HG03520 (cell line): ENCODE measurements around the gene SORCS2.
"Not testable (repeated sequence)": the region's sequence is repeated elsewhere in the genome, so short reads cannot be mapped to it uniquely, and the experiment has no call there.

ENCODE experiments used
- ATAC-seq: cut with Tn5 transposase; IDR thresholded peaks from one replicate; pipeline ENCODE4 v1.9.1; 2021; ENCODE audit warnings: mild to moderate bottlenecking, moderate library complexity; ENCODE audit not compliant: unreplicated experiment

Gene SORCS2

GRCh38 chr4:7199129-7199725 lies 6.9 kb downstream of the SORCS2 start:
- no peak for ATAC-seq

GRCh38 chr4:7199771-7200441 lies 7.6 kb downstream of the SORCS2 start:
- ATAC-seq = no peak

- ATAC-seq = no peak
Observed at GRCh38 chr4:7200801-7201200, 8.5 kb downstream of the SORCS2 start.

GRCh38 chr4:7201420-7202305 lies 9.3 kb downstream of the SORCS2 start:
- ATAC-seq = no peak

- ATAC-seq = no peak
Observed at GRCh38 chr4:7202411-7202810, 10.1 kb downstream of the SORCS2 start.

GRCh38 chr4:7204656-7205387 lies 12.5 kb downstream of the SORCS2 start:
- ATAC-seq = no peak

GRCh38 chr4:7206385-7206784 lies 14.0 kb downstream of the SORCS2 start:
- ATAC-seq = no peak

GRCh38 chr4:7206911-7207567 lies 14.7 kb downstream of the SORCS2 start:
- ATAC-seq = no peak

- no peak for ATAC-seq
Observed at GRCh38 chr4:7207628-7208231, 15.4 kb downstream of the SORCS2 start.

GRCh38 chr4:7208509-7209451 lies 16.4 kb downstream of the SORCS2 start:
- ATAC-seq = no peak

- no peak for ATAC-seq
Observed at GRCh38 chr4:7209699-7210098, 17.4 kb downstream of the SORCS2 start.

GRCh38 chr4:7210824-7211223 lies 18.5 kb downstream of the SORCS2 start:
- ATAC-seq = no peak

- ATAC-seq = no peak
Observed at GRCh38 chr4:7212101-7212674, 19.9 kb downstream of the SORCS2 start.

- ATAC-seq = no peak
Observed at GRCh38 chr4:7212921-7213320, 20.6 kb downstream of the SORCS2 start.

GRCh38 chr4:7213807-7214206 lies 21.5 kb downstream of the SORCS2 start:
- no peak for ATAC-seq

GRCh38 chr4:7214359-7214758 lies 22.0 kb downstream of the SORCS2 start:
- no peak for ATAC-seq

GRCh38 chr4:7215187-7215586 lies 22.8 kb downstream of the SORCS2 start:
- ATAC-seq = not testable (repeated sequence)

- no peak for ATAC-seq
Observed at GRCh38 chr4:7217039-7217438, 24.7 kb downstream of the SORCS2 start.
